Central memory CD8-positive, alpha-beta T cell (primary cell): ENCODE results near the gene ZNHIT2.

Source experiments
- ATAC-seq: fragments of 150-1000 bp; cut with Tn5 transposase; replicated peaks from 2 replicates; pipeline ENCODE4 v1.10.0; 2022; ENCODE audit warnings: mild to moderate bottlenecking, moderate FRiP score, moderate number of reproducible peaks; ENCODE audit not compliant: poor library complexity, severe bottlenecking; ENCODE audit errors: extremely low read depth
- DNase-seq, 2 donors: peaks; one replicate each; pipeline ENCODE4 v3.0.0; 2021; ENCODE audit warnings: low spot score in 2 of 2
- H3K27ac Mint-ChIP-seq: one replicate; pipeline ENCODE4 v1.8.0; 2022; ENCODE audit warnings: low read depth, mild to moderate bottlenecking, moderate library complexity, mixed read lengths
- H3K27me3 Mint-ChIP-seq: one replicate; pipeline ENCODE4 v1.8.0; 2022; ENCODE audit warnings: mixed read lengths
- H3K36me3 Mint-ChIP-seq: one replicate; pipeline ENCODE4 v1.8.0; 2022; ENCODE audit warnings: mild to moderate bottlenecking, moderate library complexity, mixed read lengths; ENCODE audit not compliant: insufficient read depth
- H3K4me1 Mint-ChIP-seq: one replicate; pipeline ENCODE4 v1.8.0; 2022; ENCODE audit warnings: mixed read lengths
- H3K4me3 Mint-ChIP-seq: one replicate; pipeline ENCODE4 v1.8.0; 2022; ENCODE audit warnings: mild to moderate bottlenecking, moderate library complexity, mixed read lengths
- H3K9me3 Mint-ChIP-seq: one replicate; pipeline ENCODE4 v1.8.0; 2022; ENCODE audit warnings: mixed read lengths

The ZNHIT2 gene

DNA sequence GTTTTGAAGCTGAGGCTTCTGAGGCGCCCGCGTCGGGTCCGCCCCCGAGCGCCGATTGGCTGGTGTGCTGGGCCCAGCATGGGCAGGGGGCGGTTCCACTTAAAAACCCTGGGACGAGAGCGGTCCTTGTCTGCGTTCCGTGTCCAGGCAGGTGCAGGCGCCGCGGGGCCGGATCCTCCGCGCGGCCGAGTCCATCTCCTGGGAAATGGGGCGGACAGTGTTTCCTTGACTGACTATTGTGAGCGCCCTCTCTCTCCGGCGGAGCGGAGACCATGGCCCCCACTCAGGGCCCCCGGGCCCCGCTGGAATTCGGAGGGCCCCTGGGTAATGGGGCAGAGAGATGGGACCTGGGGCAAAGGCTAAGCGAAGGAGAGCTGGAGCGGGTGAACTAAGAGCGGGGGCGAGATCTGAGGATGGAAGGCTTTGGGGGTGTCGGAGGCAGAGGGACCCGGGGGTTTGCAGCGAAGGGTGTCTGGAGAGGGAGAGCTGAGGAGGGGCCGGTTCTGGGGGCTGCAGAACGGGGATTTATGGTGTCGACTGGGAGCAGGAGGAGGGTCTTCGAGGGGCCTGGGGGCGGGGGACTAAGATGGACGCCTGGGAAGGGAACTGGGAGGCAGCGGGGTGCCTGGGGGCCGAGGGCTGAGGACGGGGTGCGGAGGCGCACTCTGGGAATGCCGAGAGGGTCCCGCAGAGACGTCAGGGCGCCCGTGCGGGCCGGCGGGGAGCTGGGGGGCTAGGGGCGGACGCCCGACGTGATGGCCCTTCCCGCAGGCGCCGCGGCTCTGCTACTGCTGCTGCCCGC lies 5.6 kb downstream of the ZNHIT2 start, which contains the start of gene TM7SF2:
Gene TM7SF2 (plus strand): TSS at position 129 of the 802 bp plus-strand sequence. CDS start 144 bp downstream, at position 273.
- H3K4me3 Mint-ChIP-seq, result peak within 1 kb of the TSS; percentile 95
- H3K4me1 Mint-ChIP-seq, result peaks cover 33% of the 10 kb centered on the region
- ATAC-seq (peak; percentile 72), DNase-seq (peak; percentile 87 to 88)
- no peaks in the 10 kb centered on the region for H3K9me3 Mint-ChIP-seq
- no peaks in the 10 kb centered on the region for H3K27me3 Mint-ChIP-seq
- peaks cover 28% of the 10 kb centered on the region for H3K36me3 Mint-ChIP-seq
- peak within 1 kb of the TSS; percentile 98 for H3K27ac Mint-ChIP-seq

DNA sequence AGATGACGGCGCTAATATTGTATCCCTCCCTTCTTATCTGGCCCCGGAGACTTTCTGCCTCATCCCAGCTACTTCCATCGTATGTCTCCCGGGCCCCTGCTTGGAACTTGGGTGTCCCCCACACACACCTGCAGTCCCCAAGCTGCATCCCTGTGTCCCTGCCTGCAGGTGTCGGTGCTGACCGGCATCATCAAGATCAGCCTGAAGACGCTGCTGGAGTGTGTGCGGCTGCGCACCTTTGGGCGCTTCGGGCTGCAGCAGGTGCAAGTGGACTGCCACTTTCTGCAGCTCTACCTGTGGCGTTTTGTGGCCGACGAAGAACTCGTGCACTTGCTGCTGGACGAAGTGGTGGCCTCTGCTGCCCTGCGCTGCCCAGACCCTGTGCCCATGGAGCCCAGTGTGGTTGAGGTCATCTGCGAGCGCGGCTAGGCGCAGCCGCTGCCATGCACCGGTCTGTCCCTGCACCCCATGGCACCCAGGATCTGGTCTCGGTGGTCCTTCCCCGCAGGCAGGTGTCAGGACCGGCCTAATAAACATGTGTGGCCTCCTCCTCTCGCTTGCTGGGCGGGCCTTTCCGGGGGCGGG lies 6.2 kb downstream of the ZNHIT2 start:
- peak overlapping the region; percentile 98 for H3K27ac Mint-ChIP-seq

GRCh38 chr11:65110354-65110861 lies 7.1 kb downstream of the ZNHIT2 start:
- DNase-seq, result peak; percentile 95 to 99
- peak overlapping the region; percentile 95 for H3K4me3 Mint-ChIP-seq

More for the DNA sequence above, 6.2 kb downstream of the ZNHIT2 start:
- Mint-ChIP-seq H3K4me1 (peaks cover 33% of the 10 kb centered on the region), H3K27me3 (no peaks in the 10 kb centered on the region), H3K36me3 (peaks cover 27% of the 10 kb centered on the region), H3K9me3 (no peaks in the 10 kb centered on the region), H3K4me3 (peak overlapping the region; percentile 95)
- no peak for ATAC-seq
- no peak for DNase-seq

GRCh38 chr11:65109231-65110198 lies 8.0 kb downstream of the ZNHIT2 start:
- Mint-ChIP-seq H3K4me3 (no peak overlapping the region), H3K27ac (peak overlapping the region; percentile 69)

More at GRCh38 chr11:65110354-65110861, 7.1 kb downstream of the ZNHIT2 start:
- Mint-ChIP-seq H3K27me3 (no peaks in the 10 kb centered on the region), H3K4me1 (peaks cover 33% of the 10 kb centered on the region), H3K27ac (peak overlapping the region; percentile 69), H3K9me3 (no peaks in the 10 kb centered on the region), H3K36me3 (peaks cover 31% of the 10 kb centered on the region)
- peak; percentile 57 for ATAC-seq

GRCh38 chr11:65108469-65109123 lies 8.9 kb downstream of the ZNHIT2 start:
- Mint-ChIP-seq H3K4me1 (peaks cover 34% of the 10 kb centered on the region), H3K27ac (no peak overlapping the region), H3K4me3 (no peak overlapping the region), H3K27me3 (no peaks in the 10 kb centered on the region), H3K36me3 (peaks cover 32% of the 10 kb centered on the region), H3K9me3 (no peaks in the 10 kb centered on the region)
- no peak for DNase-seq
- no peak for ATAC-seq

More at GRCh38 chr11:65109231-65110198, 8.0 kb downstream of the ZNHIT2 start:
- Mint-ChIP-seq H3K4me1 (peaks cover 33% of the 10 kb centered on the region), H3K9me3 (no peaks in the 10 kb centered on the region), H3K36me3 (peaks cover 34% of the 10 kb centered on the region), H3K27me3 (no peaks in the 10 kb centered on the region)
- ATAC-seq, result no peak
- DNase-seq, result no peak

- Mint-ChIP-seq H3K9me3 (no peaks in the 10 kb centered on the region), H3K36me3 (peaks cover 33% of the 10 kb centered on the region), H3K4me3 (no peak overlapping the region), H3K27me3 (no peaks in the 10 kb centered on the region), H3K27ac (no peak overlapping the region), H3K4me1 (peaks cover 33% of the 10 kb centered on the region)
- DNase-seq (no peak), ATAC-seq (no peak)
These were observed 9.6 kb downstream of the ZNHIT2 start for GRCh38 chr11:65107751-65108468.

- H3K4me1 Mint-ChIP-seq, result peaks cover 29% of the 10 kb centered on the region
- no peak overlapping the region for H3K27ac Mint-ChIP-seq
- H3K4me3 Mint-ChIP-seq, result no peak overlapping the region
- no peaks in the 10 kb centered on the region for H3K27me3 Mint-ChIP-seq
- peaks cover 32% of the 10 kb centered on the region for H3K36me3 Mint-ChIP-seq
- H3K9me3 Mint-ChIP-seq, result no peaks in the 10 kb centered on the region
- ATAC-seq, result no peak
- DNase-seq, result no peak
These were observed 10.4 kb downstream of the ZNHIT2 start for GRCh38 chr11:65107078-65107477.

DNA sequence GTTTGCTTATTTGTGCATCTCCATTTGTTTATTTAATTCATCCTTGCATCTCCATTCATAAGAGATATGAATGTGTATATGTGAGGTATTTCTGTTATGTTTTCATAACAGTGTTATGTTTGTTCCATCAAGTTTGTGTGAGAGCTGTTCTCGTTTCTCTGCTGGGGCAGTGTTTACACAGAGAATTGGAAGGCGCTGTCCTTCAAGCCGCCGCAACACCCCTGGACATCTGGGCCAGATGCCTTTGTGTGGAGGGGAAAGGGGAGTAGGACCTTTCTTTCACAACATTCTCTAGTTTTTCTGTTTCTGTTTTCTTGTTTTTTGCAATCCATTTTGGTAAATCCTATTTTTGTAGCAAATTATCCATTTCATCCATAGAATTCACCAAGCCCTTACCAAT lies 12.9 kb downstream of the ZNHIT2 start:
- Mint-ChIP-seq H3K4me1 (peaks cover 8% of the 10 kb centered on the region), H3K27me3 (no peaks in the 10 kb centered on the region), H3K27ac (no peak overlapping the region), H3K4me3 (no peak overlapping the region), H3K36me3 (peaks cover 22% of the 10 kb centered on the region), H3K9me3 (no peaks in the 10 kb centered on the region)
- no peak for DNase-seq
- no peak for ATAC-seq

- H3K36me3 Mint-ChIP-seq, result peaks cover 18% of the 10 kb centered on the region
- ATAC-seq (no peak), DNase-seq (no peak)
- no peaks in the 10 kb centered on the region for H3K9me3 Mint-ChIP-seq
- H3K27me3 Mint-ChIP-seq, result no peaks in the 10 kb centered on the region
- H3K27ac Mint-ChIP-seq, result no peak overlapping the region
- peaks cover 14% of the 10 kb centered on the region for H3K4me1 Mint-ChIP-seq
- H3K4me3 Mint-ChIP-seq, result no peak overlapping the region
These were observed 14.0 kb downstream of the ZNHIT2 start for GRCh38 chr11:65103476-65103875.

GRCh38 chr11:65102142-65103095 lies 15.1 kb downstream of the ZNHIT2 start:
- DNase-seq (no peak), ATAC-seq (no peak)
- Mint-ChIP-seq H3K9me3 (no peaks in the 10 kb centered on the region), H3K27ac (no peak overlapping the region), H3K36me3 (peaks cover 15% of the 10 kb centered on the region), H3K4me1 (peaks cover 14% of the 10 kb centered on the region), H3K4me3 (no peak overlapping the region), H3K27me3 (no peaks in the 10 kb centered on the region)
